ENCODE measurements around the gene FCER2. TPM values are rescaled to one million over a fixed set of nuclear protein-coding genes. Genes with fewer than 3 reads are reported as not detected.
A peak's percentile ranks its signal among the peaks of the same experiment; 100 is the strongest.

The FCER2 gene
- polyA plus RNA-seq, 3 donors = 1.1 to 4.1 (median 2.1) TPM

GRCh38 chr19:7672522-7672921 lies 29.4 kb downstream of the FCER2 start:
- H4K20me1 ChIP-seq (ENCODE audit: insufficient read depth, low read length) = no peaks in the 10 kb centered on the region
- H3K4me3 Mint-ChIP-seq = no peak overlapping the region
- no peak overlapping the region for H3K4me2 ChIP-seq (replicated peaks; ENCODE audit: extremely low read depth, low read length, poor library complexity, severe bottlenecking)
- peaks cover 77% of the 10 kb centered on the region for H3K4me1 Mint-ChIP-seq
- WGBS (ENCODE audit: insufficient coverage) = 71% methylated on average over 5 of the region's 9 CpGs
- H3K27ac Mint-ChIP-seq = peak overlapping the region in 2 of 7 donors; percentile 53 to 63
- TF ChIP-seq CTCF (IDR thresholded peaks at IDR 0.05) = no peak
- H3K36me3 ChIP-seq (replicated peaks in 1 of 2; ENCODE audit: control insufficient read depth in 1 of 2, insufficient read depth in 2 of 2, low read length in 2 of 2) = no peaks in the 10 kb centered on the region
- H3K27me3 ChIP-seq (ENCODE audit: control insufficient read depth in 2 of 2, insufficient read depth in 2 of 2, low read length in 2 of 2) = no peaks in the 10 kb centered on the region
- no peak overlapping the region for H2AFZ ChIP-seq (ENCODE audit: insufficient read depth, low read depth, low read length, poor library complexity, severe bottlenecking)
- H3K4me3 ChIP-seq (replicated peaks in 1 of 3; ENCODE audit: low read depth in 2 of 3, low read length in 3 of 3) = no peak overlapping the region
- H3K9me3 ChIP-seq (replicated peaks in 1 of 2; ENCODE audit: control insufficient read depth in 1 of 2, insufficient read depth in 1 of 2, low read length in 2 of 2) = peaks cover 7 to 13% of the 10 kb centered on the region in 2 donors
- H3K36me3 Mint-ChIP-seq = peaks cover 2 to 5% of the 10 kb centered on the region in 2 donors
- H3K9me3 Mint-ChIP-seq = peaks cover 11 to 17% (median 13%) of the 10 kb centered on the region in 7 donors
- no peak for DNase-seq
- H3K27me3 Mint-ChIP-seq (ENCODE audit: low read depth in 3 of 3) = peaks cover 0 to 4% (median 0%) of the 10 kb centered on the region in 3 donors
- peaks cover 37% of the 10 kb centered on the region for H3K79me2 ChIP-seq (ENCODE audit: insufficient read depth, low read length)
- no peak overlapping the region for H3K9ac ChIP-seq (ENCODE audit: insufficient read depth, low read length, poor library complexity, severe bottlenecking)
- H3K27ac ChIP-seq (ENCODE audit: low read depth in 1 of 2, low read length in 2 of 2) = peak overlapping the region in 1 of 2 donors; percentile 81
- H3K4me1 ChIP-seq (ENCODE audit: control insufficient read depth in 1 of 2, insufficient read depth in 2 of 2, low read length in 2 of 2) = peaks cover 65 to 81% of the 10 kb centered on the region in 2 donors
- intact Hi-C loops (cut with micrococcal nuclease) = no loop called here

- Histone ChIP-seq H3K4me1 (ENCODE audit: control insufficient read depth in 1 of 2, insufficient read depth in 2 of 2, low read length in 2 of 2) (peaks cover 48 to 66% of the 10 kb centered on the region in 2 donors), H3K27ac (ENCODE audit: low read depth in 1 of 2, low read length in 2 of 2) (peak overlapping the region; percentile 45 to 87), H3K9me3 (replicated peaks in 1 of 2; ENCODE audit: control insufficient read depth in 1 of 2, insufficient read depth in 1 of 2, low read length in 2 of 2) (peaks cover 7 to 13% of the 10 kb centered on the region in 2 donors), H3K9ac (ENCODE audit: insufficient read depth, low read length, poor library complexity, severe bottlenecking) (peak overlapping the region; percentile 56), H3K79me2 (ENCODE audit: insufficient read depth, low read length) (peaks cover 20% of the 10 kb centered on the region), H3K27me3 (ENCODE audit: control insufficient read depth in 2 of 2, insufficient read depth in 2 of 2, low read length in 2 of 2) (no peaks in the 10 kb centered on the region), H3K36me3 (replicated peaks in 1 of 2; ENCODE audit: control insufficient read depth in 1 of 2, insufficient read depth in 2 of 2, low read length in 2 of 2) (no peaks in the 10 kb centered on the region), H3K4me3 (replicated peaks in 1 of 3; ENCODE audit: low read depth in 2 of 3, low read length in 3 of 3) (peak overlapping the region in 2 of 3 experiments; percentile 32 to 73), H2AFZ (ENCODE audit: insufficient read depth, low read depth, low read length, poor library complexity, severe bottlenecking) (peak overlapping the region; percentile 71), H4K20me1 (ENCODE audit: insufficient read depth, low read length) (no peaks in the 10 kb centered on the region), H3K4me2 (replicated peaks; ENCODE audit: extremely low read depth, low read length, poor library complexity, severe bottlenecking) (peak overlapping the region; percentile 81)
- Mint-ChIP-seq H3K4me3 (peak overlapping the region; percentile 85 to 92), H3K36me3 (peaks cover 2 to 5% of the 10 kb centered on the region in 2 donors), H3K27me3 (ENCODE audit: low read depth in 3 of 3) (peaks cover 0 to 5% (median 0%) of the 10 kb centered on the region in 3 donors), H3K4me1 (peaks cover 60% of the 10 kb centered on the region), H3K9me3 (peaks cover 11 to 19% (median 13%) of the 10 kb centered on the region in 7 donors), H3K27ac (peak overlapping the region in 6 of 7 donors; percentile 70 to 93 (median 88))
- peak in 1 of 3 donors; percentile 34 for DNase-seq
- WGBS (ENCODE audit: insufficient coverage) = 52% methylated on average over 4 of the region's 9 CpGs
- no peak for TF ChIP-seq CTCF (IDR thresholded peaks at IDR 0.05)
- intact Hi-C loops (cut with micrococcal nuclease) = no loop called here
These were observed 31.1 kb downstream of the FCER2 start for GRCh38 chr19:7670790-7671189.
